NB4 (cell line): Measurements from ENCODE around the gene SORD.

ENCODE experiments used
- DNase-seq: peaks from one replicate; pipeline ENCODE4 v3.0.0; 2010; ENCODE audit warnings: low read depth
- H3K4me3 ChIP-seq: one replicate; pipeline ENCODE4 v1.5.1; 2011; ENCODE audit warnings: mild to moderate bottlenecking, low read depth, low read length, moderate library complexity
- CTCF ChIP-seq: IDR thresholded peaks from one replicate; pipeline ENCODE4 v1.5.1; 2012; ENCODE audit warnings: low read depth, low read length
- MAX ChIP-seq: IDR thresholded peaks from 2 replicates; pipeline ENCODE4 v1.6.1; 2011; ENCODE audit warnings: low read depth, low read length
- MYC ChIP-seq: IDR thresholded peaks from 2 replicates; pipeline ENCODE4 v1.6.1; 2011; ENCODE audit warnings: low read depth, low read length
- POLR2A ChIP-seq: IDR thresholded peaks from 2 replicates; pipeline ENCODE4 v1.6.1; 2011; ENCODE audit warnings: mild to moderate bottlenecking; ENCODE audit not compliant: insufficient read length; ENCODE audit errors: extremely low read depth

The SORD gene

GRCh38 chr15:45105586-45105985, 82.6 kb downstream of the SORD start:
- no peak for DNase-seq
- TF ChIP-seq MYC (no peak), MAX (no peak), CTCF (no peak), POLR2A (no peak)
- H3K4me3 ChIP-seq = no peak overlapping the region

- no peak for DNase-seq
- no peak overlapping the region for H3K4me3 ChIP-seq
Observed at GRCh38 chr15:45106002-45106790, 83.2 kb downstream of the SORD start.

GRCh38 chr15:45107941-45108630, 85.1 kb downstream of the SORD start:
- DNase-seq = no peak
- H3K4me3 ChIP-seq = no peak overlapping the region
- no peak for TF ChIP-seq MYC

More at GRCh38 chr15:45106002-45106790, 83.2 kb downstream of the SORD start:
- TF ChIP-seq POLR2A (no peak), CTCF (no peak), MAX (no peak), MYC (no peak)

- TF ChIP-seq CTCF = peak; percentile 18
- TF ChIP-seq POLR2A = no peak
- TF ChIP-seq MYC = no peak
- TF ChIP-seq MAX = no peak
- no peak for DNase-seq
- H3K4me3 ChIP-seq = no peak overlapping the region
Observed at GRCh38 chr15:45110256-45110820, 87.3 kb downstream of the SORD start.

GRCh38 chr15:45111390-45112142, 88.6 kb downstream of the SORD start:
- no peak for TF ChIP-seq MAX
- TF ChIP-seq MYC = no peak
- TF ChIP-seq CTCF = no peak
- no peak for TF ChIP-seq POLR2A
- DNase-seq = no peak
- H3K4me3 ChIP-seq = no peak overlapping the region

- DNase-seq = no peak
- TF ChIP-seq MYC (no peak), POLR2A (no peak), CTCF (no peak), MAX (no peak)
- no peak overlapping the region for H3K4me3 ChIP-seq
Observed at GRCh38 chr15:45112143-45112590, 89.2 kb downstream of the SORD start.
